GM10266 (cell line): ENCODE data around the gene CLNS1A.

ENCODE experiments used
- DNase-seq: peaks from one replicate; pipeline ENCODE4 v3.0.0; 2012; ENCODE audit errors: extremely low spot score
- CTCF ChIP-seq: IDR thresholded peaks from 2 replicates; pipeline ENCODE4 v1.5.1; 2012; ENCODE audit warnings: mild to moderate bottlenecking, low read depth; ENCODE audit not compliant: control insufficient read depth, insufficient read depth; ENCODE audit errors: missing control alignments

CLNS1A gene

GRCh38 chr11:77569676-77570070 lies 67.9 kb downstream of the CLNS1A start:
- DNase-seq = no peak
- TF ChIP-seq CTCF = no peak

- TF ChIP-seq CTCF = no peak
- DNase-seq = no peak
These were observed 68.5 kb downstream of the CLNS1A start for GRCh38 chr11:77568916-77569675.

GRCh38 chr11:77568306-77568705 lies 69.3 kb downstream of the CLNS1A start:
- TF ChIP-seq CTCF = no peak
- no peak for DNase-seq
